Measurements from ENCODE around the gene CLPTM1L. TPM values are rescaled to one million over a fixed set of nuclear protein-coding genes. Genes with fewer than 3 reads are reported as not detected.

Gene CLPTM1L
- polyA plus RNA-seq, 3 donors, result 14.1 to 76.2 (median 35.0) TPM

DNA sequence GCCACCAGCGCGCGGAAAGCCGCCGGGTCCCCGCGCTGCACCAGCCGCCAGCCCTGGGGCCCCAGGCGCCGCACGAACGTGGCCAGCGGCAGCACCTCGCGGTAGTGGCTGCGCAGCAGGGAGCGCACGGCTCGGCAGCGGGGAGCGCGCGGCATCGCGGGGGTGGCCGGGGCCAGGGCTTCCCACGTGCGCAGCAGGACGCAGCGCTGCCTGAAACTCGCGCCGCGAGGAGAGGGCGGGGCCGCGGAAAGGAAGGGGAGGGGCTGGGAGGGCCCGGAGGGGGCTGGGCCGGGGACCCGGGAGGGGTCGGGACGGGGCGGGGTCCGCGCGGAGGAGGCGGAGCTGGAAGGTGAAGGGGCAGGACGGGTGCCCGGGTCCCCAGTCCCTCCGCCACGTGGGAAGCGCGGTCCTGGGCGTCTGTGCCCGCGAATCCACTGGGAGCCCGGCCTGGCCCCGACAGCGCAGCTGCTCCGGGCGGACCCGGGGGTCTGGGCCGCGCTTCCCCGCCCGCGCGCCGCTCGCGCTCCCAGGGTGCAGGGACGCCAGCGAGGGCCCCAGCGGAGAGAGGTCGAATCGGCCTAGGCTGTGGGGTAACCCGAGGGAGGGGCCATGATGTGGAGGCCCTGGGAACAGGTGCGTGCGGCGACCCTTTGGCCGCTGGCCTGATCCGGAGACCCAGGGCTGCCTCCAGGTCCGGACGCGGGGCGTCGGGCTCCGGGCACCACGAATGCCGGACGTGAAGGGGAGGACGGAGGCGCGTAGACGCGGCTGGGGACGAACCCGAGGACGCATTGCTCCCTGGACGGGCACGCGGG, 49.9 kb downstream of the CLPTM1L start, which contains the start of gene TERT:
Gene TERT (minus strand): TSS at position 234 of the 815 bp plus-strand sequence. CDS start 79 bp downstream, at position 155.
- Histone ChIP-seq H4K20me1 (ENCODE audit: insufficient read depth, low read length) (no peaks in the 10 kb centered on the region), H3K27ac (ENCODE audit: low read depth in 1 of 2, low read length in 2 of 2) (no peak within 1 kb of the TSS), H3K9ac (ENCODE audit: insufficient read depth, low read length, poor library complexity, severe bottlenecking) (no peak within 1 kb of the TSS), H3K79me2 (ENCODE audit: insufficient read depth, low read length) (no peaks in the 10 kb centered on the region), H3K4me2 (replicated peaks; ENCODE audit: extremely low read depth, low read length, poor library complexity, severe bottlenecking) (peak within 1 kb of the TSS; percentile 29), H3K4me3 (replicated peaks in 1 of 3; ENCODE audit: low read depth in 2 of 3, low read length in 3 of 3) (no peak within 1 kb of the TSS), H3K27me3 (ENCODE audit: control insufficient read depth in 2 of 2, insufficient read depth in 2 of 2, low read length in 2 of 2) (peaks cover 0 to 16% of the 10 kb centered on the region in 2 donors), H3K36me3 (replicated peaks in 1 of 2; ENCODE audit: control insufficient read depth in 1 of 2, insufficient read depth in 2 of 2, low read length in 2 of 2) (no peaks in the 10 kb centered on the region), H2AFZ (ENCODE audit: insufficient read depth, low read depth, low read length, poor library complexity, severe bottlenecking) (no peak within 1 kb of the TSS), H3K9me3 (replicated peaks in 1 of 2; ENCODE audit: control insufficient read depth in 1 of 2, insufficient read depth in 1 of 2, low read length in 2 of 2) (no peaks in the 10 kb centered on the region), H3K4me1 (ENCODE audit: control insufficient read depth in 1 of 2, insufficient read depth in 2 of 2, low read length in 2 of 2) (no peaks in the 10 kb centered on the region)
- H3K27ac Mint-ChIP-seq, result no peak within 1 kb of the TSS
- peaks cover 20 to 42% (median 22%) of the 10 kb centered on the region in 3 donors for H3K27me3 Mint-ChIP-seq (ENCODE audit: low read depth in 3 of 3)
- intact Hi-C loops (cut with micrococcal nuclease), result no loop called here
- H3K36me3 Mint-ChIP-seq, result no peaks in the 10 kb centered on the region
- 2% methylated on average over 98 of the region's 102 CpGs for WGBS (ENCODE audit: insufficient coverage)
- H3K4me3 Mint-ChIP-seq, result peak within 1 kb of the TSS in 1 of 2 donors; percentile 73
- H3K4me1 Mint-ChIP-seq, result no peaks in the 10 kb centered on the region
- TF ChIP-seq, protein P1, sequence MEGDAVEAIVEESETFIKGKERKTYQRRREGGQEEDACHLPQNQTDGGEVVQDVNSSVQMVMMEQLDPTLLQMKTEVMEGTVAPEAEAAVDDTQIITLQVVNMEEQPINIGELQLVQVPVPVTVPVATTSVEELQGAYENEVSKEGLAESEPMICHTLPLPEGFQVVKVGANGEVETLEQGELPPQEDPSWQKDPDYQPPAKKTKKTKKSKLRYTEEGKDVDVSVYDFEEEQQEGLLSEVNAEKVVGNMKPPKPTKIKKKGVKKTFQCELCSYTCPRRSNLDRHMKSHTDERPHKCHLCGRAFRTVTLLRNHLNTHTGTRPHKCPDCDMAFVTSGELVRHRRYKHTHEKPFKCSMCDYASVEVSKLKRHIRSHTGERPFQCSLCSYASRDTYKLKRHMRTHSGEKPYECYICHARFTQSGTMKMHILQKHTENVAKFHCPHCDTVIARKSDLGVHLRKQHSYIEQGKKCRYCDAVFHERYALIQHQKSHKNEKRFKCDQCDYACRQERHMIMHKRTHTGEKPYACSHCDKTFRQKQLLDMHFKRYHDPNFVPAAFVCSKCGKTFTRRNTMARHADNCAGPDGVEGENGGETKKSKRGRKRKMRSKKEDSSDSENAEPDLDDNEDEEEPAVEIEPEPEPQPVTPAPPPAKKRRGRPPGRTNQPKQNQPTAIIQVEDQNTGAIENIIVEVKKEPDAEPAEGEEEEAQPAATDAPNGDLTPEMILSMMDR (IDR thresholded peaks at IDR 0.05), result no peak
- peaks cover 0 to 8% (median 0%) of the 10 kb centered on the region in 7 donors for H3K9me3 Mint-ChIP-seq
- no peak for DNase-seq

DNA sequence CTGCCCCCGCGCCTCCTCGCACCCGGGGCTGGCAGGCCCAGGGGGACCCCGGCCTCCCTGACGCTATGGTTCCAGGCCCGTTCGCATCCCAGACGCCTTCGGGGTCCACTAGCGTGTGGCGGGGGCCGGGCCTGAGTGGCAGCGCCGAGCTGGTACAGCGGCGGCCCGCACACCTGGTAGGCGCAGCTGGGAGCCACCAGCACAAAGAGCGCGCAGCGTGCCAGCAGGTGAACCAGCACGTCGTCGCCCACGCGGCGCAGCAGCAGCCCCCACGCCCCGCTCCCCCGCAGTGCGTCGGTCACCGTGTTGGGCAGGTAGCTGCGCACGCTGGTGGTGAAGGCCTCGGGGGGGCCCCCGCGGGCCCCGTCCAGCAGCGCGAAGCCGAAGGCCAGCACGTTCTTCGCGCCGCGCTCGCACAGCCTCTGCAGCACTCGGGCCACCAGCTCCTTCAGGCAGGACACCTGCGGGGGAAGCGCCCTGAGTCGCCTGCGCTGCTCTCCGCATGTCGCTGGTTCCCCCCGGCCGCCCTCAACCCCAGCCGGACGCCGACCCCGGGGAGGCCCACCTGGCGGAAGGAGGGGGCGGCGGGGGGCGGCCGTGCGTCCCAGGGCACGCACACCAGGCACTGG, 50.6 kb downstream of the CLPTM1L start:
- Histone ChIP-seq H4K20me1 (ENCODE audit: insufficient read depth, low read length) (no peaks in the 10 kb centered on the region), H3K27ac (ENCODE audit: low read depth in 1 of 2, low read length in 2 of 2) (no peak overlapping the region), H3K36me3 (replicated peaks in 1 of 2; ENCODE audit: control insufficient read depth in 1 of 2, insufficient read depth in 2 of 2, low read length in 2 of 2) (no peaks in the 10 kb centered on the region), H3K4me2 (replicated peaks; ENCODE audit: extremely low read depth, low read length, poor library complexity, severe bottlenecking) (peak overlapping the region; percentile 29), H3K4me1 (ENCODE audit: control insufficient read depth in 1 of 2, insufficient read depth in 2 of 2, low read length in 2 of 2) (no peaks in the 10 kb centered on the region), H3K79me2 (ENCODE audit: insufficient read depth, low read length) (no peaks in the 10 kb centered on the region), H3K4me3 (replicated peaks in 1 of 3; ENCODE audit: low read depth in 2 of 3, low read length in 3 of 3) (no peak overlapping the region), H2AFZ (ENCODE audit: insufficient read depth, low read depth, low read length, poor library complexity, severe bottlenecking) (no peak overlapping the region), H3K9ac (ENCODE audit: insufficient read depth, low read length, poor library complexity, severe bottlenecking) (no peak overlapping the region), H3K9me3 (replicated peaks in 1 of 2; ENCODE audit: control insufficient read depth in 1 of 2, insufficient read depth in 1 of 2, low read length in 2 of 2) (no peaks in the 10 kb centered on the region), H3K27me3 (ENCODE audit: control insufficient read depth in 2 of 2, insufficient read depth in 2 of 2, low read length in 2 of 2) (peaks cover 0 to 16% of the 10 kb centered on the region in 2 donors)
- 27% methylated on average over 67 of the region's 69 CpGs for WGBS (ENCODE audit: insufficient coverage)
- H3K9me3 Mint-ChIP-seq, result peaks cover 0 to 8% (median 0%) of the 10 kb centered on the region in 7 donors
- peak overlapping the region in 1 of 2 donors; percentile 26 for H3K4me3 Mint-ChIP-seq
- H3K36me3 Mint-ChIP-seq, result no peaks in the 10 kb centered on the region
- no peaks in the 10 kb centered on the region for H3K4me1 Mint-ChIP-seq
- H3K27ac Mint-ChIP-seq, result no peak overlapping the region
- peaks cover 19 to 42% (median 22%) of the 10 kb centered on the region in 3 donors for H3K27me3 Mint-ChIP-seq (ENCODE audit: low read depth in 3 of 3)
- intact Hi-C loops (cut with micrococcal nuclease), result no loop called here
- TF ChIP-seq, protein P1 (IDR thresholded peaks at IDR 0.05), result no peak
- DNase-seq, result no peak
